ENCODE data around the gene TUBA4A. TPM values are rescaled to one million over a fixed set of nuclear protein-coding genes. Genes with fewer than 3 reads are reported as not detected.

The TUBA4A gene
- total RNA-seq, 2 experiments from 2014 or later = 96.0 to 186 TPM

DNA sequence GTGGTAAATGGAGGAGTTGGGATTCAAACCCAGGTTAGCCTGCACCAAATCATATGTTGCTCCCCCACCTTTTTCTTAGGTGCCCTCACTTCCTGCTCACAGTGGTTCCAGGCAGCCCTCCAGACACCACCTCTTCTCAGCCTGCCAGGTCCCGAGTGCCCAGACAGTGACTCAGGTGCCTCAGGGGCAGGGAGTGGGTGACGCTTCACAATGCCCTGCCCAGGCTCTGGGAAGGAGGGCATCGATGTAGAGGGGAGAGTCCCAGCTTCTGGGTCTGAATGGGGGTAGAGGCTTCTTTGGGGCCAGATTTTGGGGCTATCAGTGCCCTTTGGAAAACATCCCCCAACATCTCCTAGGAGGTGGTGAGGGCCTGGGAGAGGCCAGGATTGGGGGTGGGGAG is 20.2 kb upstream of the TUBA4A start:
- POLR2A ChIA-PET = interaction anchor here (0.6 to 1.3 kb wide), 5 partner anchors 8 to 128 kb away, joined by 3 to 4 read pairs (median 3); no protein-coding TSS in a partner anchor

DNA sequence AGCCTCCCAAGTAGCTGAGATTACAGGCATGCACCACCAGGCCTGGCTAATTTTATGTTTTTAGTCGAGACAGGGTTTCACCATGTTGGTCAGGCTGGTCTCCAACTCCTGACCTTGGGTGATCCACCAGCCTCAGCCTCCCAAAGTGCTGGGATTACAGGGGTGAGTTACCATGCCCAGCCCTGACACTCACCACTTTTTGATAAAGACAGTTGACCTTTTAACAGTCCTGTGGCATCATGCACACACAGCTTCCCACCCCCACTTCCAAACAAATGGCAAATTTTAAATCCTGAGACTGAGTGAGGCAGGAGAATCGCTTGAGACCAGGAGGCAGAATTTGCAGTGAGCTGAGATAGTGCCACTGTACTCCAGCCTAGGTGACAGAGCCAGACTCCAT is 19.3 kb upstream of the TUBA4A start:
- Histone ChIP-seq H3K79me2 (ENCODE audit: insufficient read depth, low read depth, low read length) (peaks cover 6% of the 10 kb centered on the region; the same call in 1 of the 2 replicates), H3K4me1 (ENCODE audit: insufficient read depth, low read length, poor library complexity, severe bottlenecking) (peaks cover 14% of the 10 kb centered on the region), H3K36me3 (ENCODE audit: insufficient read depth, low read length) (no peaks in the 10 kb centered on the region), H3K9me3 (ENCODE audit: low read length) (no peaks in the 10 kb centered on the region), H2AFZ (ENCODE audit: low read length) (no peak overlapping the region), H3K27ac (ENCODE audit: low read depth, low read length, poor library complexity, severe bottlenecking) (no peak overlapping the region), H3K9me2 (ENCODE audit: insufficient read depth, low read length) (no peaks in the 10 kb centered on the region), H3K4me3 (ENCODE audit: low read depth, low read length, poor library complexity, severe bottlenecking) (no peak overlapping the region), H3K4me2 (ENCODE audit: low read length) (no peak overlapping the region), H4K20me1 (ENCODE audit: insufficient read depth, low read length) (no peaks in the 10 kb centered on the region)
- CTCF ChIA-PET (ENCODE audit: unreplicated experiment) = no interaction called here
- no peak for TF ChIP-seq EZH2phosphoT487 (IDR thresholded peaks at IDR 0.05; ENCODE audit: borderline replicate concordance, low read depth, low read length)
- TF ChIP-seq, protein P1, sequence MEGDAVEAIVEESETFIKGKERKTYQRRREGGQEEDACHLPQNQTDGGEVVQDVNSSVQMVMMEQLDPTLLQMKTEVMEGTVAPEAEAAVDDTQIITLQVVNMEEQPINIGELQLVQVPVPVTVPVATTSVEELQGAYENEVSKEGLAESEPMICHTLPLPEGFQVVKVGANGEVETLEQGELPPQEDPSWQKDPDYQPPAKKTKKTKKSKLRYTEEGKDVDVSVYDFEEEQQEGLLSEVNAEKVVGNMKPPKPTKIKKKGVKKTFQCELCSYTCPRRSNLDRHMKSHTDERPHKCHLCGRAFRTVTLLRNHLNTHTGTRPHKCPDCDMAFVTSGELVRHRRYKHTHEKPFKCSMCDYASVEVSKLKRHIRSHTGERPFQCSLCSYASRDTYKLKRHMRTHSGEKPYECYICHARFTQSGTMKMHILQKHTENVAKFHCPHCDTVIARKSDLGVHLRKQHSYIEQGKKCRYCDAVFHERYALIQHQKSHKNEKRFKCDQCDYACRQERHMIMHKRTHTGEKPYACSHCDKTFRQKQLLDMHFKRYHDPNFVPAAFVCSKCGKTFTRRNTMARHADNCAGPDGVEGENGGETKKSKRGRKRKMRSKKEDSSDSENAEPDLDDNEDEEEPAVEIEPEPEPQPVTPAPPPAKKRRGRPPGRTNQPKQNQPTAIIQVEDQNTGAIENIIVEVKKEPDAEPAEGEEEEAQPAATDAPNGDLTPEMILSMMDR (conservative IDR thresholded peaks at IDR 0.05; ENCODE audit: low read length) = no peak
- BruUV-seq (replicated peaks) = no TSS peak
- POLR2A ChIA-PET = interaction anchor here (0.5 to 1.3 kb wide), 2 partner anchors 8 to 25 kb away, joined by 3 read pairs; no protein-coding TSS in a partner anchor
- DNase-seq (ENCODE audit: low spot score) = no peak
- intact Hi-C loops (cut with micrococcal nuclease; ENCODE audit: unreplicated experiment) = loop anchor here (10.0 kb wide), 1 partner anchor 388 kb away; the partner anchor contains the start of gene WNT10A

More for the DNA sequence above, 20.2 kb upstream of the TUBA4A start:
- DNase-seq (ENCODE audit: low spot score) = no peak
- CTCF ChIA-PET (ENCODE audit: unreplicated experiment) = interaction anchor here (1.0 kb wide), 1 partner anchor 21 kb away, joined by 3 read pairs; no protein-coding TSS in a partner anchor
- Histone ChIP-seq H3K4me1 (ENCODE audit: insufficient read depth, low read length, poor library complexity, severe bottlenecking) (peaks cover 23% of the 10 kb centered on the region), H3K4me3 (ENCODE audit: low read depth, low read length, poor library complexity, severe bottlenecking) (no peak overlapping the region), H4K20me1 (ENCODE audit: insufficient read depth, low read length) (no peaks in the 10 kb centered on the region), H3K36me3 (ENCODE audit: insufficient read depth, low read length) (no peaks in the 10 kb centered on the region), H3K79me2 (ENCODE audit: insufficient read depth, low read depth, low read length) (peaks cover 6% of the 10 kb centered on the region; the same call in 1 of the 2 replicates), H3K9me3 (ENCODE audit: low read length) (no peaks in the 10 kb centered on the region), H3K27ac (ENCODE audit: low read depth, low read length, poor library complexity, severe bottlenecking) (no peak overlapping the region), H3K4me2 (ENCODE audit: low read length) (no peak overlapping the region), H2AFZ (ENCODE audit: low read length) (no peak overlapping the region), H3K9me2 (ENCODE audit: insufficient read depth, low read length) (no peaks in the 10 kb centered on the region)
- TF ChIP-seq, protein P1 (conservative IDR thresholded peaks at IDR 0.05; ENCODE audit: low read length) = no peak
- no peak for TF ChIP-seq EZH2phosphoT487 (IDR thresholded peaks at IDR 0.05; ENCODE audit: borderline replicate concordance, low read depth, low read length)
- BruUV-seq (replicated peaks) = no TSS peak
- intact Hi-C loops (cut with micrococcal nuclease; ENCODE audit: unreplicated experiment) = loop anchor here (10.0 kb wide), 1 partner anchor 389 kb away; the partner anchor contains the start of gene WNT10A

DNA sequence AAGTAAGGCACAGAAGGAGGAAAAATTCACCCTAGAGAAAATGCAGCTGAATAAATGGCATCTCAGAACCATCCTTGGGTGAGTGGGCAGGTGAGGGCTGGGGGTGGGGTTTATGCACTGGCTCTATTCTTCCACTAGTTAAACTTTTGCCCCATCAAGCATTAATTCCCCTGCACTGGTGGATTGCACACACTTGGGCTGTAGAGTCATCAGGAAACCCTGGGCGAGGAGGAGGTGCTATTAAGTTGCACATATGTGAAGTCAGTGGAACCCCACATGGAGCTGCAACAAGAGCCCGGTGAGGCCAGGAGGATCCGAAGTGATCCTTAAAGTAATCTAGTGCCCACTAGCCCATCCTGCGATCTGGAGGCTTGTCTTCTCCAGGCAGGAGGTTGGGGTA is 18.6 kb upstream of the TUBA4A start:
- no peaks in the 10 kb centered on the region for H3K36me3 ChIP-seq (ENCODE audit: insufficient read depth, low read length)
- no peak overlapping the region for H2AFZ ChIP-seq (ENCODE audit: low read length)
- H3K27ac ChIP-seq (ENCODE audit: low read depth, low read length, poor library complexity, severe bottlenecking) = no peak overlapping the region
- H3K4me3 ChIP-seq (ENCODE audit: low read depth, low read length, poor library complexity, severe bottlenecking) = no peak overlapping the region
- no peaks in the 10 kb centered on the region for H4K20me1 ChIP-seq (ENCODE audit: insufficient read depth, low read length)
- POLR2A ChIA-PET = no interaction called here
- intact Hi-C loops (cut with micrococcal nuclease; ENCODE audit: unreplicated experiment) = loop anchor here (10.0 kb wide), 1 partner anchor 388 kb away; the partner anchor contains the start of gene WNT10A
- CTCF ChIA-PET (ENCODE audit: unreplicated experiment) = no interaction called here
- peaks cover 6% of the 10 kb centered on the region; the same call in 1 of the 2 replicates for H3K79me2 ChIP-seq (ENCODE audit: insufficient read depth, low read depth, low read length)
- peaks cover 10% of the 10 kb centered on the region for H3K4me1 ChIP-seq (ENCODE audit: insufficient read depth, low read length, poor library complexity, severe bottlenecking)
- H3K4me2 ChIP-seq (ENCODE audit: low read length) = no peak overlapping the region
- H3K9me3 ChIP-seq (ENCODE audit: low read length) = no peaks in the 10 kb centered on the region
- H3K9me2 ChIP-seq (ENCODE audit: insufficient read depth, low read length) = no peaks in the 10 kb centered on the region
- no peak for DNase-seq (ENCODE audit: low spot score)
- TF ChIP-seq, protein P1 (conservative IDR thresholded peaks at IDR 0.05; ENCODE audit: low read length) = no peak
- no peak for TF ChIP-seq EZH2phosphoT487 (IDR thresholded peaks at IDR 0.05; ENCODE audit: borderline replicate concordance, low read depth, low read length)
- no TSS peak for BruUV-seq (replicated peaks)

Data from OCI-LY7 (cell line).